ENCODE measurements around the gene ZNF275. TPM values are rescaled to one million over a fixed set of nuclear protein-coding genes. Genes with fewer than 3 reads are reported as not detected.
A peak's percentile ranks its signal among the peaks of the same experiment; 100 is the strongest.

The ZNF275 gene
- total RNA-seq, 1 experiment from 2014 or later, result 16.9 TPM

GRCh38 chrX:153400146-153401132 lies 66.5 kb downstream of the ZNF275 start:
- no peaks in the 10 kb centered on the region for H3K36me3 ChIP-seq (ENCODE audit: insufficient read depth, low read length, poor library complexity, severe bottlenecking)
- DNase-seq (ENCODE audit: low spot score), result peak; percentile 62
- H3K4me1 ChIP-seq (ENCODE audit: insufficient read depth, low read length, poor library complexity, severe bottlenecking), result no peaks in the 10 kb centered on the region
- no TSS peak for BruUV-seq (replicated peaks)
- H3K9me3 ChIP-seq (ENCODE audit: low read depth, low read length, poor library complexity, severe bottlenecking), result no peaks in the 10 kb centered on the region
- intact Hi-C loops (cut with micrococcal nuclease; ENCODE audit: unreplicated experiment), result no loop called here
- POLR2A ChIA-PET (ENCODE audit: low non-redundant PET), result no interaction called here
- no peak overlapping the region for H3K4me3 ChIP-seq (ENCODE audit: low read depth, low read length, poor library complexity, severe bottlenecking)
- no peak for TF ChIP-seq EZH2 (IDR thresholded peaks at IDR 0.05; ENCODE audit: borderline replicate concordance, low read depth, low read length, poor library complexity, severe bottlenecking)
- TF ChIP-seq, protein P1, sequence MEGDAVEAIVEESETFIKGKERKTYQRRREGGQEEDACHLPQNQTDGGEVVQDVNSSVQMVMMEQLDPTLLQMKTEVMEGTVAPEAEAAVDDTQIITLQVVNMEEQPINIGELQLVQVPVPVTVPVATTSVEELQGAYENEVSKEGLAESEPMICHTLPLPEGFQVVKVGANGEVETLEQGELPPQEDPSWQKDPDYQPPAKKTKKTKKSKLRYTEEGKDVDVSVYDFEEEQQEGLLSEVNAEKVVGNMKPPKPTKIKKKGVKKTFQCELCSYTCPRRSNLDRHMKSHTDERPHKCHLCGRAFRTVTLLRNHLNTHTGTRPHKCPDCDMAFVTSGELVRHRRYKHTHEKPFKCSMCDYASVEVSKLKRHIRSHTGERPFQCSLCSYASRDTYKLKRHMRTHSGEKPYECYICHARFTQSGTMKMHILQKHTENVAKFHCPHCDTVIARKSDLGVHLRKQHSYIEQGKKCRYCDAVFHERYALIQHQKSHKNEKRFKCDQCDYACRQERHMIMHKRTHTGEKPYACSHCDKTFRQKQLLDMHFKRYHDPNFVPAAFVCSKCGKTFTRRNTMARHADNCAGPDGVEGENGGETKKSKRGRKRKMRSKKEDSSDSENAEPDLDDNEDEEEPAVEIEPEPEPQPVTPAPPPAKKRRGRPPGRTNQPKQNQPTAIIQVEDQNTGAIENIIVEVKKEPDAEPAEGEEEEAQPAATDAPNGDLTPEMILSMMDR (conservative IDR thresholded peaks at IDR 0.05; ENCODE audit: low read depth, low read length), result peak; percentile 98
- H3K27me3 ChIP-seq (replicated peaks; ENCODE audit: insufficient read depth, low read depth, low read length, poor library complexity), result no peaks in the 10 kb centered on the region
- CTCF ChIA-PET, result no interaction called here
- no peak overlapping the region for H3K27ac ChIP-seq (ENCODE audit: low read depth, low read length, poor library complexity, severe bottlenecking)

DNA sequence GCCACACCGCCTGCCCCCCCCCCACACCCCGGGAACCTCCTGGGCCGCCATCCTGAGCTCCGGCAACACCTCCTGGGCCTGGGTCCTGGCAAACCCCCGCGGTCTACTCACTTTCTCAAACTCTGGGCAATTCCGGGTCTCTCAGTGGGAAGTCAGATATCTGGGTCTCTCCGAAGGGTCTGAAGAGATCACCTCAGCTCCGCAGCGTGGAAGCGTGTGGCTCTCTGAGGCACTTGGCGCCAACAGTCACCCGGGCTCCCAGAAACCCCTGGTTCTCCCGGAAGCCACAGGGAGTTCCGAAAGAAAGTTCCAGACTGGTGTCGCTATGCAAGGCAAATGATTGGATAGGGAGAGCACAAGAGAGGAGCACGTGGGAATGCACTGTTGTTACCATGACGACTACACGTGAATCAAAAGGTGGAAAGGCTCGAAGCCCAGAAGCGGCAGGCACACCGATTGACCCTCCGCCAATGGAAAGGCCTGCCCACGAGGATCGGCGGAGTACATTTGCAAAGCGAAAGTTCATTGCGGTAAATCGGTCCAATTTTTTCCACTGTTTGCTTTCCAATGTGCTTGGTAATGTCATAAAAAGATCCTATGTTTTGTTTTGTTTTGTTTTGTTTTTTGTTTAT lies 67.3 kb downstream of the ZNF275 start, which contains the start of gene PNMA6E:
Gene PNMA6E (minus strand): TSS at position 218 of the 632 bp plus-strand sequence. CDS start 2,501 bp downstream, outside the sequence.
- no peak within 1 kb of the TSS for H3K4me3 ChIP-seq (ENCODE audit: low read depth, low read length, poor library complexity, severe bottlenecking)
- TF ChIP-seq EZH2 (IDR thresholded peaks at IDR 0.05; ENCODE audit: borderline replicate concordance, low read depth, low read length, poor library complexity, severe bottlenecking), result no peak
- BruUV-seq (replicated peaks), result no TSS peak

More for the DNA sequence above, 67.3 kb downstream of the ZNF275 start, which contains the start of gene PNMA6E:
- DNase-seq (ENCODE audit: low spot score), result no peak
- ChIA-PET POLR2A (ENCODE audit: low non-redundant PET) (no interaction called here), CTCF (no interaction called here)
- Histone ChIP-seq H3K27ac (ENCODE audit: low read depth, low read length, poor library complexity, severe bottlenecking) (no peak within 1 kb of the TSS), H3K9me3 (ENCODE audit: low read depth, low read length, poor library complexity, severe bottlenecking) (no peaks in the 10 kb centered on the region), H3K4me1 (ENCODE audit: insufficient read depth, low read length, poor library complexity, severe bottlenecking) (no peaks in the 10 kb centered on the region), H3K36me3 (ENCODE audit: insufficient read depth, low read length, poor library complexity, severe bottlenecking) (no peaks in the 10 kb centered on the region), H3K27me3 (replicated peaks; ENCODE audit: insufficient read depth, low read depth, low read length, poor library complexity) (no peaks in the 10 kb centered on the region)
- intact Hi-C loops (cut with micrococcal nuclease; ENCODE audit: unreplicated experiment), result no loop called here

Other genes starting within 250 kb of the ZNF275 start
- not detected in 2 replicates for gene MAGEA1, start 154.9 kb upstream of the ZNF275 start, total RNA-seq (2021)
- not detected in 2 replicates for gene PNMA6F, start 12.4 kb upstream of the ZNF275 start, total RNA-seq (2021)
- not detected in 2 replicates for gene PNMA6E, start 67.2 kb downstream of the ZNF275 start, total RNA-seq (2021)
- 0.41 and 0.55 TPM in 2 replicates for gene ZFP92, start 77.3 kb downstream of the ZNF275 start, total RNA-seq (2021)
- 0.77 and 2.1 TPM in 2 replicates for gene TREX2, start 111.9 kb downstream of the ZNF275 start, total RNA-seq (2021)
- 75.3 and 82.6 TPM in 2 replicates for gene HAUS7, start 136.4 kb downstream of the ZNF275 start, total RNA-seq (2021)
- 51.8 and 90.9 TPM in 2 replicates for gene BGN, start 160.8 kb downstream of the ZNF275 start, total RNA-seq (2021)
- 0.11 and 0.42 TPM in 2 replicates for gene ATP2B3, start 183.5 kb downstream of the ZNF275 start, total RNA-seq (2021)